Cardiac muscle cell (in vitro differentiated cells and primary cell): ENCODE measurements around the gene RASL12. TPM values are rescaled to one million over a fixed set of nuclear protein-coding genes. Genes with fewer than 3 reads are reported as not detected.

Experiments
- DNase-seq, 2 donors: peaks; one replicate each; pipeline versions ENCODE4 v3.0.0 to v3.0.0-alpha.2; 2010 to 2017; ENCODE audit warnings: low read depth in 1 of 2, low spot score in 1 of 2
- H3K27ac ChIP-seq: fragments of 200-600 bp; sonication (generic); 2 replicates; pipeline ENCODE4 v1.5.1; 2016
- H3K27me3 ChIP-seq: fragments of 200-600 bp; sonication (generic); 2 replicates; pipeline ENCODE4 v1.6.0; 2016; ENCODE audit warnings: control low read depth
- H3K36me3 ChIP-seq: fragments of 200-600 bp; sonication (generic); 2 replicates; pipeline ENCODE4 v1.5.1; 2016; ENCODE audit warnings: control low read depth
- H3K4me1 ChIP-seq: fragments of 200-600 bp; sonication (generic); 2 replicates; pipeline ENCODE4 v1.8.1; 2017; ENCODE audit warnings: low read depth, mild to moderate bottlenecking, mixed run types
- H3K4me3 ChIP-seq: fragments of 200-600 bp; sonication (generic); 2 replicates; pipeline ENCODE4 v1.5.1; 2016; ENCODE audit warnings: mild to moderate bottlenecking
- H3K9me3 ChIP-seq: fragments of 200-600 bp; sonication (generic); 2 replicates; pipeline ENCODE4 v1.5.1; 2017; ENCODE audit warnings: low read depth, mild to moderate bottlenecking, control low read depth
- polyA plus RNA-seq: library from polyadenylated mRNA; unstranded; fragments of >200 nt; fragmentation: Nextera tagmentation; extraction: Ambion mirVana; gene quantifications from 2 replicates; pipeline ENCODE4 v1.2.1, GENCODE V29; 2016
- total RNA-seq: library from RNA; depleted of rRNA; stranded (reverse); fragments of >200 nt; gene quantifications from 2 replicates; pipeline ENCODE4 v1.2.3, GENCODE V29; 2016
- TF ChIP-seq, protein P1 (sequence below): IDR thresholded peaks from 2 replicates; pipeline ENCODE4 v1.5.1; 2012; ENCODE audit warnings: low read depth, mild to moderate bottlenecking, low read length

The RASL12 gene
- total and polyA plus RNA-seq, 2 experiments from 2014 or later = 4.0 to 38.2 TPM

DNA sequence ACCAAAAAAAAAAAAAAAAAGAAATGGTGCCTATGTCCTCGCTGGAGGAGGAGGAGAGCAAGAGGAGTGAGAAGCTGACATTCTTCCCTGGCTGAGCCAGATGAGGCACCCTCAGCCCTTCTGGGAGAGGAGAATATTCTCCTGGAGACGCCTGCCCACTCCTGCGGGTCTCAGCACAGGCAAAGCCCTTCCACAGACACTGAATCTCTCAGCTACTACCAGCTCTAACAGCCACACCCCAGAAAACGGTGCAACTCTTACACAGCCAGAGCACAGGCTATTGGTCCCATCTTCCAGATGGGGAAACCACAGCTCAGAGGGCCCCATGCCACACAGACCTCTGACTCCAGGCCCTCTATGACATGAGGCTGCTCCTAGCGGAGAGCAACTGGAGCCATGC is 5.7 kb downstream of the RASL12 start:
- no peaks in the 10 kb centered on the region for H3K36me3 ChIP-seq
- no peak overlapping the region for H3K4me3 ChIP-seq
- H3K9me3 ChIP-seq = no peaks in the 10 kb centered on the region
- H3K27me3 ChIP-seq = no peaks in the 10 kb centered on the region
- peaks cover 21% of the 10 kb centered on the region for H3K4me1 ChIP-seq
- H3K27ac ChIP-seq = no peak overlapping the region
- TF ChIP-seq, protein P1, sequence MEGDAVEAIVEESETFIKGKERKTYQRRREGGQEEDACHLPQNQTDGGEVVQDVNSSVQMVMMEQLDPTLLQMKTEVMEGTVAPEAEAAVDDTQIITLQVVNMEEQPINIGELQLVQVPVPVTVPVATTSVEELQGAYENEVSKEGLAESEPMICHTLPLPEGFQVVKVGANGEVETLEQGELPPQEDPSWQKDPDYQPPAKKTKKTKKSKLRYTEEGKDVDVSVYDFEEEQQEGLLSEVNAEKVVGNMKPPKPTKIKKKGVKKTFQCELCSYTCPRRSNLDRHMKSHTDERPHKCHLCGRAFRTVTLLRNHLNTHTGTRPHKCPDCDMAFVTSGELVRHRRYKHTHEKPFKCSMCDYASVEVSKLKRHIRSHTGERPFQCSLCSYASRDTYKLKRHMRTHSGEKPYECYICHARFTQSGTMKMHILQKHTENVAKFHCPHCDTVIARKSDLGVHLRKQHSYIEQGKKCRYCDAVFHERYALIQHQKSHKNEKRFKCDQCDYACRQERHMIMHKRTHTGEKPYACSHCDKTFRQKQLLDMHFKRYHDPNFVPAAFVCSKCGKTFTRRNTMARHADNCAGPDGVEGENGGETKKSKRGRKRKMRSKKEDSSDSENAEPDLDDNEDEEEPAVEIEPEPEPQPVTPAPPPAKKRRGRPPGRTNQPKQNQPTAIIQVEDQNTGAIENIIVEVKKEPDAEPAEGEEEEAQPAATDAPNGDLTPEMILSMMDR = no peak
- DNase-seq = no peak

DNA sequence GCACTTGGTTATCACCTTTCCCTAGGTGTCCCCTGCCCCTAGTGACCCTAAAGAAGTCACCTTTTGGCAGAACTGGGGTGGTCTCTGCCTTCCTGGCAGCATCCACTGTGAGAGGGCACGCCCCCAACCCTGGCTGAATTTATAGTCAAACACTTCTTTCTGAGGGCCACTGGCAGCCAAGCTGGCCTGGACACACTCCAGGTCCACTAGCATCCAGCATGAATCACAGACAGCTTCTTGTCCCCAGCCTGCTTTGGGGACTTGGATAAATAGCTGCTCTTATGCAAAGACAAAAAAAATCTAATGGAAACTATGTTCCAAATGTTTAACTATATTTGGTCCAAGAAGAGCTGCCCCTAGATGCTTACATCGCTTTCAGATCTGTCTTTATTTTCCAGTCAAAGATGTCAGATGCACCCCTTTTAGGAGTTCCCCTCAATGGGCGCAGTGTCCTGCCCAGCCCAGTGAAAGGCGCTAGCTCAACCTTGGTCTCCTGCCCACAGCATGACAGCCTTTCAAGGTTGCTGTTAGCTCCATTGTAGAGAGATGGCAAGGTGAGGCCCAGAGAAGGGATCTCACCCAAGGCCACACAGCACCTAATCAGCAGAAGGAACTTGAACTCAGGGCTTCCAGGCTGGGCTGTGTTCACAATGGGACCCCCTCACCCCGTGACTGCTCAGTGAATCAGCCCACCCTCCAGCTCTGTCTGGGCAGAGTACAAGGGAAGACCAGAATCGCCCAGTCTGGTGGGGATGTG is 7.0 kb downstream of the RASL12 start:
- no peaks in the 10 kb centered on the region for H3K36me3 ChIP-seq
- no peak overlapping the region for H3K27ac ChIP-seq
- no peaks in the 10 kb centered on the region for H3K27me3 ChIP-seq
- TF ChIP-seq, protein P1 = no peak
- H3K4me1 ChIP-seq = peaks cover 14% of the 10 kb centered on the region
- DNase-seq = no peak
- no peak overlapping the region for H3K4me3 ChIP-seq
- no peaks in the 10 kb centered on the region for H3K9me3 ChIP-seq

DNA sequence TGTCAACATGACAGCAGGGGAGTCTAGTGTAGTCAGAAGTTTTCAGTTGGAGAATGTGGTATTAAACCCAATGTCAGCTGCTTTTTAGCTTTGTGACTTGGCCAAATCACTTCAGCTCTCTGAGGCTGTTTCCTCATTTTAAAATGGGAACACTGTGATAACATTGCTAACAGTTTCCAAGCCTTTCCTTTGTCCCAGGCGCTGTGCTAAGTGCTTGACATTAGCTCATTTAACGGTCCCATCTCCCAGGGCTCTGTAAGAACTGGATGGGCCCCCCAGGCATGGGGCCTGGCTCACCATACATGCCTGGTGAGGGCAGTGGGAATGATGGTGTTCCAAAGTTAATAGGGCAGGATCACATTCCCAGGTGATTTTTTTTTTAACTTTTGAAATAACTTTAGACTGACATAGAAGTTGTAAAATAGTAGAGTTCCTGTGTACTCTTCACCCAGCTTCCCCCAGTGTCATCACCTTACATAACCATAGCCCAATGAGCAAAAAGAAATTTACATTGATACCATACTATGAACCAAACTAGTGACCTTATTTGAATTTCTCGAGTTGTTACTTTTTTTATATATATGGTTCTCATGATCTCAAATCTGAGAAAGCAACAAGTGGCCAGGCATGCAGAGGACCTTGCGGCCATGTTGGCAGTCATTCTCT is 7.7 kb downstream of the RASL12 start:
- no peaks in the 10 kb centered on the region for H3K36me3 ChIP-seq
- peaks cover 6% of the 10 kb centered on the region for H3K4me1 ChIP-seq
- no peaks in the 10 kb centered on the region for H3K27me3 ChIP-seq
- no peak for DNase-seq
- H3K27ac ChIP-seq = no peak overlapping the region
- TF ChIP-seq, protein P1 = no peak
- H3K9me3 ChIP-seq = no peaks in the 10 kb centered on the region
- no peak overlapping the region for H3K4me3 ChIP-seq

DNA sequence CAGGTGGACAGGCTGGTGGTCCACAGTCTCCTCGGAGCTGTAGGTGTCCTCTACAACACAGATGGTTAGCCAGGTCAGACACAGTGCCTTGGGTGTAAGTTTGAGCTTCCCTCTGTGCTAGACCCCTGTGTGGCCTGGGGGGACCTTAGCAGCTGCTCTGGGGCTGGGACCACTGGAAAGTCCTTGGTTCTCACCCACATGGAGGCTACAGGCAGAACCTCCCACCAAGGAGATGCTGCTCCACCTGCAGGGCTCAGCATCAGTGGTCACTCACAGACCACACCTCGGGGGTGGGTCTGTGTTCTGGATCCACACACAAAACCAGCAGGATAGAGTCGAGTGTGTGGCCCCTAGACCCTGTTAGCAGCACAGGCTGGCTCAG is 8.4 kb downstream of the RASL12 start:
- Histone ChIP-seq H3K36me3 (no peaks in the 10 kb centered on the region), H3K27ac (no peak overlapping the region), H3K4me1 (peaks cover 3% of the 10 kb centered on the region), H3K9me3 (no peaks in the 10 kb centered on the region), H3K4me3 (no peak overlapping the region), H3K27me3 (no peaks in the 10 kb centered on the region)
- TF ChIP-seq, protein P1 = no peak
- no peak for DNase-seq

DNA sequence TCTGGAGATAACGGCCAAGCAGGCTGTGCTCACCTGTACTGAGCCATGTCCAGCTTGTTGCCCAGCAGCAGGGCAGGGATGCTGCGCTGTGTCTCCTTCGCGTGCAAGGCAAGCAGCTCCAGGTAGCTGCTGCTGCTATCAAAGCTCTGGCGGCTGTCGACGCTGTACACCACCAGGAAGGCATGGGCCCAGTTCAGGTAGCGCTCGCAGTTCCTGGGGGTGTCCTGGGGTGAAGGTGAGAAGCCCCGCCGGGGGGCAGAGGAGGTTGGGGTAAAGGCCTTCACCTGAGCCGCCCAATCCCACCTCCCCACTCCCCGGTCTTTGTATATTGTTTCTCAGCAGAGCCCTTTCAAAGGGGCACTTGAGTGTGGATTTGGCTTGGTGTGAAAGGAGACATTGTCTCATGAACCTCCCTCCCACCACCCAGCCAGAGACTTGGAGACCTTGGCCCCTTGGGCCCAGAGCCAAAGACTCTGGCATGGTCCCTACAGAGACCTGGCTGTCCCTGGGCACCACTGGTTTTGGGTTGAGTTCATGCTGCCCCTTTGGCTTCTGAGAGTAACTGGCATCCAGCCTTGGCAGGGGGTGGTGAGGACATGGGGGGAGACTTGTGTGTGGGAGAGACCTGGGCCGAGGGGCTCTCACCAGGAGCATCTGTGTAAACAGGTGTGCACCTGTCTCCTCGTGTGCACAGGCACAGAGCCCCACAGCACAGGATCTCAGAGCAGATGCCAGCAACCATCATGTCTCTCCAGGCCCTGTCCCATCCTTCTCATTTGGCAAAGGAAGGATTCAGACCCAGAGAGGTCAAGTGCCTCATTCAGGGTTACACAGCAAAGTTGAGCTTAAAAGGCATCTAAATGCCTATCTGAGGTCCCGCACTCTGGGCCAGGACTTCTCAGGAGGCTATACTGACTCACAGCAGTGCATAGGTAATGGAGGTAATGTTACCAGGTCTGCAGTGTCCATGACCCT is 9.1 kb downstream of the RASL12 start:
- Histone ChIP-seq H3K27me3 (no peaks in the 10 kb centered on the region), H3K4me3 (no peak overlapping the region), H3K27ac (no peak overlapping the region), H3K4me1 (peaks cover 3% of the 10 kb centered on the region), H3K36me3 (no peaks in the 10 kb centered on the region), H3K9me3 (no peaks in the 10 kb centered on the region)
- TF ChIP-seq, protein P1 = no peak
- no peak for DNase-seq
